ENCODE data around the gene PRKCH. TPM values are rescaled to one million over a fixed set of nuclear protein-coding genes. Genes with fewer than 3 reads are reported as not detected.

The PRKCH gene
- total and polyA plus RNA-seq, 2 experiments from 2014 or later: 7.1 to 11.2 TPM

GRCh38 chr14:61328626-61329262 lies 7.4 kb downstream of the PRKCH start:
- TF ChIP-seq, protein P1, sequence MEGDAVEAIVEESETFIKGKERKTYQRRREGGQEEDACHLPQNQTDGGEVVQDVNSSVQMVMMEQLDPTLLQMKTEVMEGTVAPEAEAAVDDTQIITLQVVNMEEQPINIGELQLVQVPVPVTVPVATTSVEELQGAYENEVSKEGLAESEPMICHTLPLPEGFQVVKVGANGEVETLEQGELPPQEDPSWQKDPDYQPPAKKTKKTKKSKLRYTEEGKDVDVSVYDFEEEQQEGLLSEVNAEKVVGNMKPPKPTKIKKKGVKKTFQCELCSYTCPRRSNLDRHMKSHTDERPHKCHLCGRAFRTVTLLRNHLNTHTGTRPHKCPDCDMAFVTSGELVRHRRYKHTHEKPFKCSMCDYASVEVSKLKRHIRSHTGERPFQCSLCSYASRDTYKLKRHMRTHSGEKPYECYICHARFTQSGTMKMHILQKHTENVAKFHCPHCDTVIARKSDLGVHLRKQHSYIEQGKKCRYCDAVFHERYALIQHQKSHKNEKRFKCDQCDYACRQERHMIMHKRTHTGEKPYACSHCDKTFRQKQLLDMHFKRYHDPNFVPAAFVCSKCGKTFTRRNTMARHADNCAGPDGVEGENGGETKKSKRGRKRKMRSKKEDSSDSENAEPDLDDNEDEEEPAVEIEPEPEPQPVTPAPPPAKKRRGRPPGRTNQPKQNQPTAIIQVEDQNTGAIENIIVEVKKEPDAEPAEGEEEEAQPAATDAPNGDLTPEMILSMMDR (IDR thresholded peaks at IDR 0.05; ENCODE audit: poor library complexity): no peak
- no peak for TF ChIP-seq EZH2phosphoT487 (IDR thresholded peaks at IDR 0.05; ENCODE audit: low read depth, severe bottlenecking, unreplicated experiment)
- no peak for TF ChIP-seq EZH2 (IDR thresholded peaks at IDR 0.05; ENCODE audit: borderline replicate concordance)
- H3K4me1 ChIP-seq (ENCODE audit: insufficient read depth): no peaks in the 10 kb centered on the region
- no peaks in the 10 kb centered on the region for H3K9me2 ChIP-seq (replicated peaks; ENCODE audit: insufficient read depth)
- 96% methylated on average over 4 of the region's 4 CpGs for WGBS (ENCODE audit: low lambda C conversion rate, missing lambda C conversion rate)
- DNase-seq (ENCODE audit: low spot score): no peak
- no peaks in the 10 kb centered on the region for H3K9me3 ChIP-seq (ENCODE audit: low read depth)
- no peaks in the 10 kb centered on the region for H3K79me2 ChIP-seq
- no peaks in the 10 kb centered on the region for H3K36me3 ChIP-seq (replicated peaks; ENCODE audit: insufficient read depth, low read depth)
- H3K27ac ChIP-seq: no peak overlapping the region
- peaks cover 6% of the 10 kb centered on the region for H3K27me3 ChIP-seq
- H3K4me2 ChIP-seq: no peak overlapping the region
- no peaks in the 10 kb centered on the region for H4K20me1 ChIP-seq (ENCODE audit: insufficient read depth, poor library complexity, severe bottlenecking)
- H2AFZ ChIP-seq: no peak overlapping the region
- H3K4me3 ChIP-seq: no peak overlapping the region

GRCh38 chr14:61329478-61330051 lies 8.2 kb downstream of the PRKCH start:
- no peak overlapping the region for H3K27ac ChIP-seq
- no peaks in the 10 kb centered on the region for H3K9me3 ChIP-seq (ENCODE audit: low read depth)
- no peak overlapping the region for H3K4me2 ChIP-seq
- H4K20me1 ChIP-seq (ENCODE audit: insufficient read depth, poor library complexity, severe bottlenecking): no peaks in the 10 kb centered on the region
- 96% methylated on average over 8 of the region's 8 CpGs for WGBS (ENCODE audit: low lambda C conversion rate, missing lambda C conversion rate)
- no peak for TF ChIP-seq EZH2phosphoT487 (IDR thresholded peaks at IDR 0.05; ENCODE audit: low read depth, severe bottlenecking, unreplicated experiment)
- TF ChIP-seq EZH2 (IDR thresholded peaks at IDR 0.05; ENCODE audit: borderline replicate concordance): no peak
- TF ChIP-seq, protein P1 (IDR thresholded peaks at IDR 0.05; ENCODE audit: poor library complexity): no peak
- H3K27me3 ChIP-seq: no peaks in the 10 kb centered on the region
- no peaks in the 10 kb centered on the region for H3K36me3 ChIP-seq (replicated peaks; ENCODE audit: insufficient read depth, low read depth)
- no peaks in the 10 kb centered on the region for H3K9me2 ChIP-seq (replicated peaks; ENCODE audit: insufficient read depth)
- H3K79me2 ChIP-seq: no peaks in the 10 kb centered on the region
- H2AFZ ChIP-seq: no peak overlapping the region
- no peak for DNase-seq (ENCODE audit: low spot score)
- no peaks in the 10 kb centered on the region for H3K4me1 ChIP-seq (ENCODE audit: insufficient read depth)
- no peak overlapping the region for H3K4me3 ChIP-seq

GRCh38 chr14:61330511-61330910 lies 9.1 kb downstream of the PRKCH start:
- no peaks in the 10 kb centered on the region for H3K36me3 ChIP-seq (replicated peaks; ENCODE audit: insufficient read depth, low read depth)
- 89% methylated on average over 1 of the region's 1 CpG for WGBS (ENCODE audit: low lambda C conversion rate, missing lambda C conversion rate)
- H3K4me2 ChIP-seq: no peak overlapping the region
- H3K27me3 ChIP-seq: no peaks in the 10 kb centered on the region
- no peak for TF ChIP-seq EZH2 (IDR thresholded peaks at IDR 0.05; ENCODE audit: borderline replicate concordance)
- TF ChIP-seq, protein P1 (IDR thresholded peaks at IDR 0.05; ENCODE audit: poor library complexity): no peak
- TF ChIP-seq EZH2phosphoT487 (IDR thresholded peaks at IDR 0.05; ENCODE audit: low read depth, severe bottlenecking, unreplicated experiment): no peak
- no peak overlapping the region for H3K27ac ChIP-seq
- H3K4me3 ChIP-seq: no peak overlapping the region
- no peaks in the 10 kb centered on the region for H3K4me1 ChIP-seq (ENCODE audit: insufficient read depth)
- no peaks in the 10 kb centered on the region for H3K79me2 ChIP-seq
- DNase-seq (ENCODE audit: low spot score): no peak
- no peaks in the 10 kb centered on the region for H4K20me1 ChIP-seq (ENCODE audit: insufficient read depth, poor library complexity, severe bottlenecking)
- H3K9me3 ChIP-seq (ENCODE audit: low read depth): no peaks in the 10 kb centered on the region
- no peak overlapping the region for H2AFZ ChIP-seq
- no peaks in the 10 kb centered on the region for H3K9me2 ChIP-seq (replicated peaks; ENCODE audit: insufficient read depth)

All from hepatocyte (in vitro differentiated cells).